SK-N-MC (cell line): ENCODE results near the gene VDAC1.

Experiments used
- EZH2 ChIP-seq: fragments of 200-600 bp; sonication (generic); IDR thresholded peaks from one replicate; pipeline ENCODE4 v1.6.1; 2017; ENCODE audit warnings: antibody characterized with exemption
- POLR2AphosphoS5 ChIP-seq: IDR thresholded peaks from 2 replicates; pipeline ENCODE4 v1.6.1; 2012; ENCODE audit warnings: mild to moderate bottlenecking, low read depth, low read length, borderline replicate concordance

GRCh38 chr5:133969654-133970324 is 35.0 kb downstream of the VDAC1 start:
- TF ChIP-seq EZH2 = no peak
- 0 out of 2 replicates have a peak, but pooled peaks have one; percentile 33 for TF ChIP-seq POLR2AphosphoS5
